Measurements from ENCODE around the gene CELA1. TPM values are rescaled to one million over a fixed set of nuclear protein-coding genes. Genes with fewer than 3 reads are reported as not detected.

Gene CELA1
- total RNA-seq, 1 experiment from 2014 or later: not detected

DNA sequence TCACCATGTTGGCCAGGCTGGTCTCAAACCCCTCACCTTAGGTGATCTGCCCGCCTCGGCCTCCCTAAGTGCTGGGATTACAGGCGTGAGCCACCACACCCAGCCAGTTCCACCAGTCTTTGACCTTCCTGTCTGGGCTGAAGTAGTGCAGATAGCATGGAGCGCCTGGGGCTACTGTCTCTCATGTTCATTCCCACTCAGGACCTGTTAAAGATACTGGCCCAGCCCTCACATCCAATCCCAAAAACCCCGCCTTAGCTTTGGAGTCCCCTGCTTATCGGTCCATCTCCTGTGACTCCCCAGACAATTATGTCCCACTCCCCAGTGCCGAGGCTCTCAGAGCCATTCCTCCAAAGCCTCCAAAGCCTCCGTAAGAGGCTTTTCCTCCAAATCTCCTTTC is 12.0 kb upstream of the CELA1 start:
- TF ChIP-seq, protein P1, sequence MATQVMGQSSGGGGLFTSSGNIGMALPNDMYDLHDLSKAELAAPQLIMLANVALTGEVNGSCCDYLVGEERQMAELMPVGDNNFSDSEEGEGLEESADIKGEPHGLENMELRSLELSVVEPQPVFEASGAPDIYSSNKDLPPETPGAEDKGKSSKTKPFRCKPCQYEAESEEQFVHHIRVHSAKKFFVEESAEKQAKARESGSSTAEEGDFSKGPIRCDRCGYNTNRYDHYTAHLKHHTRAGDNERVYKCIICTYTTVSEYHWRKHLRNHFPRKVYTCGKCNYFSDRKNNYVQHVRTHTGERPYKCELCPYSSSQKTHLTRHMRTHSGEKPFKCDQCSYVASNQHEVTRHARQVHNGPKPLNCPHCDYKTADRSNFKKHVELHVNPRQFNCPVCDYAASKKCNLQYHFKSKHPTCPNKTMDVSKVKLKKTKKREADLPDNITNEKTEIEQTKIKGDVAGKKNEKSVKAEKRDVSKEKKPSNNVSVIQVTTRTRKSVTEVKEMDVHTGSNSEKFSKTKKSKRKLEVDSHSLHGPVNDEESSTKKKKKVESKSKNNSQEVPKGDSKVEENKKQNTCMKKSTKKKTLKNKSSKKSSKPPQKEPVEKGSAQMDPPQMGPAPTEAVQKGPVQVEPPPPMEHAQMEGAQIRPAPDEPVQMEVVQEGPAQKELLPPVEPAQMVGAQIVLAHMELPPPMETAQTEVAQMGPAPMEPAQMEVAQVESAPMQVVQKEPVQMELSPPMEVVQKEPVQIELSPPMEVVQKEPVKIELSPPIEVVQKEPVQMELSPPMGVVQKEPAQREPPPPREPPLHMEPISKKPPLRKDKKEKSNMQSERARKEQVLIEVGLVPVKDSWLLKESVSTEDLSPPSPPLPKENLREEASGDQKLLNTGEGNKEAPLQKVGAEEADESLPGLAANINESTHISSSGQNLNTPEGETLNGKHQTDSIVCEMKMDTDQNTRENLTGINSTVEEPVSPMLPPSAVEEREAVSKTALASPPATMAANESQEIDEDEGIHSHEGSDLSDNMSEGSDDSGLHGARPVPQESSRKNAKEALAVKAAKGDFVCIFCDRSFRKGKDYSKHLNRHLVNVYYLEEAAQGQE (IDR thresholded peaks at IDR 0.05; ENCODE audit: low read depth): no peak
- TF ChIP-seq FOSL1 (IDR thresholded peaks at IDR 0.05; ENCODE audit: low read depth) (no peak), RAD21 (IDR thresholded peaks at IDR 0.05; ENCODE audit: low read depth) (no peak), TCF7L2 (IDR thresholded peaks at IDR 0.05; ENCODE audit: borderline replicate concordance, extremely low read depth, insufficient read depth, insufficient read length) (no peak), POLR2A (IDR thresholded peaks at IDR 0.05; ENCODE audit: borderline replicate concordance, extremely low read depth, insufficient read depth, insufficient read length) (no peak), SRF (IDR thresholded peaks at IDR 0.05; ENCODE audit: low read depth) (no peak), ZNF274 (IDR thresholded peaks at IDR 0.05; ENCODE audit: low read depth, low read length) (no peak), CBX3 (IDR thresholded peaks at IDR 0.05; ENCODE audit: low read depth) (no peak), EGR1 (IDR thresholded peaks at IDR 0.05; ENCODE audit: low read depth) (no peak), EZH2phosphoT487 (IDR thresholded peaks at IDR 0.05; ENCODE audit: borderline replicate concordance) (no peak), YY1 (IDR thresholded peaks at IDR 0.05; ENCODE audit: extremely low read depth, insufficient replicate concordance, low read depth, low read length) (no peak), SP1 (IDR thresholded peaks at IDR 0.05; ENCODE audit: low read depth) (no peak), JUND (IDR thresholded peaks at IDR 0.05) (no peak), ELF1 (IDR thresholded peaks at IDR 0.05; ENCODE audit: borderline replicate concordance, low read depth) (no peak), SIN3A (IDR thresholded peaks at IDR 0.05; ENCODE audit: low read depth) (no peak)
- TF ChIP-seq, protein P2, sequence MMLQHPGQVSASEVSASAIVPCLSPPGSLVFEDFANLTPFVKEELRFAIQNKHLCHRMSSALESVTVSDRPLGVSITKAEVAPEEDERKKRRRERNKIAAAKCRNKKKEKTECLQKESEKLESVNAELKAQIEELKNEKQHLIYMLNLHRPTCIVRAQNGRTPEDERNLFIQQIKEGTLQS (IDR thresholded peaks at IDR 0.05): no peak
- TF ChIP-seq, protein P3, sequence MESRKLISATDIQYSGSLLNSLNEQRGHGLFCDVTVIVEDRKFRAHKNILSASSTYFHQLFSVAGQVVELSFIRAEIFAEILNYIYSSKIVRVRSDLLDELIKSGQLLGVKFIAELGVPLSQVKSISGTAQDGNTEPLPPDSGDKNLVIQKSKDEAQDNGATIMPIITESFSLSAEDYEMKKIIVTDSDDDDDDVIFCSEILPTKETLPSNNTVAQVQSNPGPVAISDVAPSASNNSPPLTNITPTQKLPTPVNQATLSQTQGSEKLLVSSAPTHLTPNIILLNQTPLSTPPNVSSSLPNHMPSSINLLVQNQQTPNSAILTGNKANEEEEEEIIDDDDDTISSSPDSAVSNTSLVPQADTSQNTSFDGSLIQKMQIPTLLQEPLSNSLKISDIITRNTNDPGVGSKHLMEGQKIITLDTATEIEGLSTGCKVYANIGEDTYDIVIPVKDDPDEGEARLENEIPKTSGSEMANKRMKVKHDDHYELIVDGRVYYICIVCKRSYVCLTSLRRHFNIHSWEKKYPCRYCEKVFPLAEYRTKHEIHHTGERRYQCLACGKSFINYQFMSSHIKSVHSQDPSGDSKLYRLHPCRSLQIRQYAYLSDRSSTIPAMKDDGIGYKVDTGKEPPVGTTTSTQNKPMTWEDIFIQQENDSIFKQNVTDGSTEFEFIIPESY (IDR thresholded peaks at IDR 0.05; ENCODE audit: extremely low read depth, insufficient replicate concordance, low read length): no peak
- TF ChIP-seq, protein P4, sequence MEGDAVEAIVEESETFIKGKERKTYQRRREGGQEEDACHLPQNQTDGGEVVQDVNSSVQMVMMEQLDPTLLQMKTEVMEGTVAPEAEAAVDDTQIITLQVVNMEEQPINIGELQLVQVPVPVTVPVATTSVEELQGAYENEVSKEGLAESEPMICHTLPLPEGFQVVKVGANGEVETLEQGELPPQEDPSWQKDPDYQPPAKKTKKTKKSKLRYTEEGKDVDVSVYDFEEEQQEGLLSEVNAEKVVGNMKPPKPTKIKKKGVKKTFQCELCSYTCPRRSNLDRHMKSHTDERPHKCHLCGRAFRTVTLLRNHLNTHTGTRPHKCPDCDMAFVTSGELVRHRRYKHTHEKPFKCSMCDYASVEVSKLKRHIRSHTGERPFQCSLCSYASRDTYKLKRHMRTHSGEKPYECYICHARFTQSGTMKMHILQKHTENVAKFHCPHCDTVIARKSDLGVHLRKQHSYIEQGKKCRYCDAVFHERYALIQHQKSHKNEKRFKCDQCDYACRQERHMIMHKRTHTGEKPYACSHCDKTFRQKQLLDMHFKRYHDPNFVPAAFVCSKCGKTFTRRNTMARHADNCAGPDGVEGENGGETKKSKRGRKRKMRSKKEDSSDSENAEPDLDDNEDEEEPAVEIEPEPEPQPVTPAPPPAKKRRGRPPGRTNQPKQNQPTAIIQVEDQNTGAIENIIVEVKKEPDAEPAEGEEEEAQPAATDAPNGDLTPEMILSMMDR (IDR thresholded peaks at IDR 0.05 in 2 of 3, conservative IDR thresholded peaks at IDR 0.05 in 1 of 3; ENCODE audit: borderline replicate concordance in 1 of 3, insufficient read depth in 1 of 3, low read depth in 2 of 3, low read length in 2 of 3): no peak
- Histone ChIP-seq H4K20me1 (ENCODE audit: insufficient read depth) (no peaks in the 10 kb centered on the region), H2AFZ (ENCODE audit: low read depth, low read length, poor library complexity, severe bottlenecking) (no peak overlapping the region), H3K4me3 (replicated peaks in 1 of 2; ENCODE audit: low read depth in 1 of 2, low read length in 2 of 2) (no peak overlapping the region), H3K36me3 (ENCODE audit: control insufficient read depth in 1 of 2, insufficient read depth in 2 of 2, low read length in 2 of 2) (peaks cover 2 to 12% of the 10 kb centered on the region in 2 experiments; a peak in 2 of 4 replicates), H3K9me3 (ENCODE audit: control insufficient read depth in 1 of 2, insufficient read depth in 1 of 2, low read depth in 1 of 2, low read length in 2 of 2) (no peaks in the 10 kb centered on the region), H3K79me2 (ENCODE audit: insufficient read depth, low read length) (no peaks in the 10 kb centered on the region), H3K9ac (ENCODE audit: low read length) (no peak overlapping the region), H3K9me2 (ENCODE audit: insufficient read depth) (no peaks in the 10 kb centered on the region), H3K27ac (ENCODE audit: low read depth, low read length) (no peak overlapping the region), H3K27me3 (ENCODE audit: insufficient read depth, low read length) (no peaks in the 10 kb centered on the region), H3K4me2 (ENCODE audit: low read length) (no peak overlapping the region), H3K4me1 (ENCODE audit: control insufficient read depth in 1 of 2, insufficient read depth in 2 of 2, low read length in 2 of 2) (no peaks in the 10 kb centered on the region)
- ChIA-PET CTCF (no interaction called here), POLR2A (no interaction called here), RAD21 (ENCODE audit: low non-redundant PET in 1 of 2, low total read pairs in 2 of 2, uncharacterized antibody in 2 of 2, unreplicated experiment in 2 of 2) (no interaction called here)
- DNase-seq (ENCODE audit: low read depth, low spot score): no peak
- intact Hi-C loops (cut with micrococcal nuclease): no loop called here
- ATAC-seq: no peak
- no TSS peak for BruUV-seq (replicated peaks)
